Measurements from ENCODE around the gene SORCS2. TPM values are rescaled to one million over a fixed set of nuclear protein-coding genes. Genes with fewer than 3 reads are reported as not detected.

Gene SORCS2
- total and polyA plus RNA-seq, 8 donors = 4.6 to 9.7 (median 7.2) TPM

GRCh38 chr4:7653510-7654369 is 461.4 kb downstream of the SORCS2 start:
- DNase-seq = peak in 1 of 4 donors; percentile 78
- peaks cover 4 to 57% of the 10 kb centered on the region in 2 donors for H3K4me1 ChIP-seq
- intact Hi-C loops (cut with DNase I) = no loop called here
- H3K27me3 ChIP-seq = peaks cover 0 to 29% of the 10 kb centered on the region in 2 donors
- TF ChIP-seq, protein P1, sequence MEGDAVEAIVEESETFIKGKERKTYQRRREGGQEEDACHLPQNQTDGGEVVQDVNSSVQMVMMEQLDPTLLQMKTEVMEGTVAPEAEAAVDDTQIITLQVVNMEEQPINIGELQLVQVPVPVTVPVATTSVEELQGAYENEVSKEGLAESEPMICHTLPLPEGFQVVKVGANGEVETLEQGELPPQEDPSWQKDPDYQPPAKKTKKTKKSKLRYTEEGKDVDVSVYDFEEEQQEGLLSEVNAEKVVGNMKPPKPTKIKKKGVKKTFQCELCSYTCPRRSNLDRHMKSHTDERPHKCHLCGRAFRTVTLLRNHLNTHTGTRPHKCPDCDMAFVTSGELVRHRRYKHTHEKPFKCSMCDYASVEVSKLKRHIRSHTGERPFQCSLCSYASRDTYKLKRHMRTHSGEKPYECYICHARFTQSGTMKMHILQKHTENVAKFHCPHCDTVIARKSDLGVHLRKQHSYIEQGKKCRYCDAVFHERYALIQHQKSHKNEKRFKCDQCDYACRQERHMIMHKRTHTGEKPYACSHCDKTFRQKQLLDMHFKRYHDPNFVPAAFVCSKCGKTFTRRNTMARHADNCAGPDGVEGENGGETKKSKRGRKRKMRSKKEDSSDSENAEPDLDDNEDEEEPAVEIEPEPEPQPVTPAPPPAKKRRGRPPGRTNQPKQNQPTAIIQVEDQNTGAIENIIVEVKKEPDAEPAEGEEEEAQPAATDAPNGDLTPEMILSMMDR (IDR thresholded peaks at IDR 0.05) = no peak
- H3K27ac ChIP-seq = peak overlapping the region in 1 of 2 donors; percentile 66
- ATAC-seq = peak; percentile 44
- peak overlapping the region in 1 of 2 donors; percentile 32 for H3K4me3 ChIP-seq
- no peaks in the 10 kb centered on the region for H3K9me3 ChIP-seq
- no peaks in the 10 kb centered on the region for H3K36me3 ChIP-seq

GRCh38 chr4:7654550-7655445 is 462.5 kb downstream of the SORCS2 start:
- intact Hi-C loops (cut with DNase I) = no loop called here
- DNase-seq (peak in 1 of 4 donors; percentile 81), ATAC-seq (no peak)
- Histone ChIP-seq H3K4me1 (peaks cover 4 to 47% of the 10 kb centered on the region in 2 donors), H3K27ac (no peak overlapping the region), H3K36me3 (no peaks in the 10 kb centered on the region), H3K27me3 (peaks cover 0 to 29% of the 10 kb centered on the region in 2 donors), H3K9me3 (no peaks in the 10 kb centered on the region), H3K4me3 (no peak overlapping the region)
- TF ChIP-seq, protein P1 (IDR thresholded peaks at IDR 0.05) = no peak

DNA sequence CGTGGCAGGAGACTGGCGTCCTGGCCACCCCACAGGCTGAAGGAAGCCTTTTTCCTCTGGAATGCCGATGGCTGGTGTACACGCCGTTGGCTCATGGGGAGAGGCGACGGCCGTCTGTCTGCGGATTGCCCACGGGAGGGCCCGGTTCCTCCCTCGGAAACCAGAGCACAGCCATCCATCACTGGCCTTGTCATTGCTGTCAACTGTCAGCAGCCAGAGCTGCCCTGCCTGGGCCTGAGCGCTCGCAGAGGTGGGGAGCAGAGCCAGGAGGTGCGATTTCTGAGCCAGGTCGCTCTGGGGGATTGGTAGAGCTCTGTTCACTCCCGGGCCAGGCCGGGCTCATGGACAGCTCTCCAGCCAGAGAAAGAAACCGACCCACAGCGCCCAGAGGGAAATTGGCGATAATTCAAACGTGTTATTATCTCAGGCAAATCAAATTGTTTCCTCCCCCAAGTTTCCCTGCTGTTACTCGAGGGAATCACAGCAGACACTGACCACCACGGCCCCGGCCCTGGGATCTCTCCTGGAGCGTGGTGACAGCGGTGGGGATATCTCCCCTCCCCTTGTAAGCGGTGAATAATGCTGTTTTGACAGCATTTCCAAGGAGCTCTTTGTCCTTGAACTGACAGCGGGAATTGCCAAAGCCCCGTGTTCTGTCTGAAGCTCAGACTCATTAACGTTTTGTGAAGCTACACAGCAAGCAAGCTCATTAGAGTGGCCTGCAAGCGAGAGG is 463.3 kb downstream of the SORCS2 start:
- ATAC-seq (no peak), DNase-seq (no peak)
- Histone ChIP-seq H3K4me1 (peaks cover 4 to 40% of the 10 kb centered on the region in 2 donors), H3K27me3 (peaks cover 0 to 29% of the 10 kb centered on the region in 2 donors), H3K27ac (no peak overlapping the region), H3K36me3 (no peaks in the 10 kb centered on the region), H3K9me3 (no peaks in the 10 kb centered on the region), H3K4me3 (no peak overlapping the region)
- intact Hi-C loops (cut with DNase I) = no loop called here
- TF ChIP-seq, protein P1 (IDR thresholded peaks at IDR 0.05) = no peak

DNA sequence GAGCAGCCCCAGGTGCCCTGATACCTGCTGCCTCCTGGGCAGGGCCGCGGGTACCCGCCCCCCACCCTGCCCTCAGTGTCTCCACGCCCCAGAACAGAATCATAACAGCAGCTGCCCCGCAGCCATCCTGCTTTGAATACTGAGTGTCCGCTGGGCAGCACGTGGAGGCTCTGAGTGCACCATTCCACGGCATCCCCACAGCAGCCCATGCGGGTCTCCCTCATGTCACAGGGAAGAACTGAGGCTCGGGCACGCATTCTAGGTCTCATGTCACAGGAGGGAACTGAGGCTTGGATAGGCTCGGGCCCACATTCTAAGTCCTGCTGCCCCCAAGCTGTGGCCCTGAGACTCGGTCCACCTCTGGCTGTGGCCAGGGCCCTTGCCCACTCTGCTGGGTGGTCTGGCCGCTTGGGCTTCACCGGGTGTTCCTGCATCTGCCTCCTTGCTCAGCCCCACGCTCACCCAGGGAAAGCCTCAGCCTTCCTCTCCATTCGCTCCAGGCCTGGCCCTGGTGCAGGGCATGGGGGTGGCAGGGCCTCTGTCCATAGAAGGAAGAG is 464.0 kb downstream of the SORCS2 start:
- no peak overlapping the region for H3K4me3 ChIP-seq
- intact Hi-C loops (cut with DNase I) = no loop called here

More for the DNA sequence above, 464.0 kb downstream of the SORCS2 start:
- peaks cover 0 to 29% of the 10 kb centered on the region in 2 donors for H3K27me3 ChIP-seq
- no peak for ATAC-seq
- H3K27ac ChIP-seq = no peak overlapping the region
- H3K9me3 ChIP-seq = no peaks in the 10 kb centered on the region
- no peak for DNase-seq
- TF ChIP-seq, protein P1 (IDR thresholded peaks at IDR 0.05) = no peak
- H3K36me3 ChIP-seq = no peaks in the 10 kb centered on the region
- H3K4me1 ChIP-seq = peaks cover 2 to 34% of the 10 kb centered on the region in 2 donors

Data from left lung (tissue), 10 donors.